HT1080 (cell line): ENCODE results near the gene FAM118B. TPM values are rescaled to one million over a fixed set of nuclear protein-coding genes. Genes with fewer than 3 reads are reported as not detected.

Source experiments
- DNase-seq: peaks from one replicate; pipeline ENCODE4 v3.0.0-alpha.2; 2015; ENCODE audit warnings: low read depth
- polyA plus RNA-seq, 2 experiments: library from polyadenylated mRNA; depleted of rRNA; stranded (reverse); fragments of >200 nt; gene quantifications; 2 replicates each; pipeline ENCODE4 v1.2.3, GENCODE V29; 2015
- total RNA-seq: library from RNA; depleted of rRNA; stranded (reverse); fragments of >200 nt; shearing (Covaris generic); gene quantifications from 2 replicates; pipeline ENCODE4 v1.2.3, GENCODE V29; 2014; rRNA removed

The FAM118B gene
- total RNA-seq, result 25.9 and 26.5 TPM in 2 replicates
- polyA plus RNA-seq (2015; cell fraction: cytosol; rRNA removed), result 13.9 and 16.3 TPM in 2 replicates
- 12.4 and 14.5 TPM in 2 replicates for polyA plus RNA-seq (2015; cell fraction: nucleus; rRNA removed)

DNA sequence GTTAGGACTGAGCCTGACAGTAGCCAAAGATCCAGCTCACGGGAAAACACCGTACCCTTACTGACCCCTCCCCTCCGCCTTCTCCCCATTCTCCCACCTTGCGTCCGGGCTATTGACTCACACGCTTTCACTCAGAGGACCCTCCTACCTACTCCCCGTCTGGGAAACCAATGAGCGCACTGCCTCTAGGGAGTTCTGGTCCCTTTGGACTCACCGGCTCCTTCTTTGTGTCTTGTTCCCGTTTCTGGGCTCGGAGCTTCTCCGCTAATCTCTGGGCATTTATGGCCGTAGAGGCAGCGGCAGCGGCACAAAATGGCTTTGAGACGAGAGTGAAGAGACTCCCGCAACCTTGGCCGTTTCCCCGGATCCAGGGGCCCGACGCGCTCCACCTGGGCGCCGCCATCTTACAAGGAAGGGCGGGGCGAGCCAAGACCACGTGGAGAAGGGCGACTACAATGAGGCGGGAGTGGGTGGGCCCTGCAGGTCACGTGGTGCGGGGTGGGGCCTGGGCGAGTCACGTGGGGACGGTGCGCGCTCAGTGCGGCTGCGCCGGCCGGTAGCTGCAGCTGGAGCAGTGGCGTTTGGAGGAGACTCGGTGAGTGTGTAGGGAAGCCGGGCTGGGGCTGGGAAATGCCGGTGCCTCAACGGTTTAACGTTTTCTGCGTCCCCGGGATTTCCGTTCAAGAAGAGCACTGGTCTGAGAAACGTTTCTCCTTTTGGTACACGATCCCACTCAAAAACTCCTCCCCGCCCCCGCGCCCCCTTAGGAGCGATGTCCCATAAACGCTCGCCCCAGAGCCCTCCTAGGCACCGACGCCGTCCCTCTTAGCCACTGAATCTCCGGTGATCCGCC, at the start of gene FAM118B, which contains the start of gene RPUSD4:
Gene FAM118B, plus strand, starts transcription at position 547 of the 853 bp plus-strand sequence. CDS start 23,220 bp downstream, outside the sequence.
Gene RPUSD4, minus strand, starts transcription at position 415 of the 853 bp plus-strand sequence. Its CDS starts 12 bp downstream, at position 403.
- DNase-seq, result peak; percentile 95

DNA sequence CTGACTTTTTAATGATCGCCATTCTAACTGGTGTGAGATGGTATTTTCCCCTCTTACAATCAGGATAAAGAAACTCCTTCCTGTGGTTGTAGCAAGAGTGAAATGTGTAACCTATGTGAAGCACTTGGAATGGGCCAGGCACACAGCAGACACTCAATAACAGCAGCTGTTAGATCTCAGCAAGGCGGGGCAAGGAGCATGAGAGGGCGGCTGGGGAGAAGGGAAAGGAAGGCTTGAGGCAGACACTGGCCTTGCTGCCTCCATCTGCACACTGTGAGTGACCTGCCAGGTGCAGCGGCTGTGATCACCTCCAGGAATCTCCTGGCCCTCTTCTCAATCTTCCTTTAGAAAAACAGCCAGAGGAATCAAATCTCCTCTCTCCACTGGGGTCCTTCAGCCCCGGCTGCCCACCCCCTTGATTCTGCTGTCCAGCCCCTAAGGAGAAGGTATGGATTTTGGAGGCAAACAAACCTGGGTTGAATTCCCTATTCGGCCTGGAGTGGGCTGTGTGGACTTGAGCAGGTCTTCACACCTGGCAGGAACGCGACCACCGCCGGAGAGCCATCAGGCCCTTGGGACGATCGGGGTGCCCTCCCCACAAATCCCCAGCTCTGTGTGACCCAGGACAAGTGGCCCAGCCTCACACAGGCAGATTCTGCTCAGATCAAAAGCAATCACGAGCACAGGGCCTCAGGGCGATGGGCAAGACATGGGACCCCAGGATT, 49.1 kb upstream of the FAM118B start:
- DNase-seq, result no peak

DNA sequence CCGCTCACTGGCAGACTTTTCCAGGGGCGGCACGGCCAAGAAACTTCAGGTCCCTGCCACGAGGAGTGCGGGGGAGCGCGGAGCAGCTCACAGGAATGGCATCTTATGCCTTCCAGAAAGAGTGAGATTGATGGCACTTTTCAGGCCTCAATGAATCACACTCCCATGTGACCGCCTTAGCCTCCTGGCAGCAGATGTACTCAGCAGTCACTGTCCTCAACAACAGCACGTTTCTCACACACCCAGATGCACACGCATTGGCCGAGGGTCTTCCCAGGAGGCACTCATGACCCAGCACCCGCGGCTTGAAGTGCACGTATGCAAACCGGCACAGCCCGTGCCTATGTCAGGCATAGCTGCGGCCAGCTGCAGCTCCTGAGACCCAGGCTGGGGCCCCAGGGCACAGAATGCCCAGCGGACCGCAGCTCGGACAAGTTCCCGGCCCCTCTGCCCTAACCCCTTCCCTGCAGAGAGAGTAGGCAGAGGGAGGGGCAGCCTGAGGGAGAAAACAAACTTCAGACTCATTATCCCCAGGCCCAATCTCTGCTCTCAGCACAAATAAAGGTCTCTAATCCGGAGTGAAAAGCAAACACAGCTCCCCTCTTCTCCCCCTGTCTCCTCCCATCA, 48.4 kb upstream of the FAM118B start:
- peak; percentile 60 for DNase-seq

DNA sequence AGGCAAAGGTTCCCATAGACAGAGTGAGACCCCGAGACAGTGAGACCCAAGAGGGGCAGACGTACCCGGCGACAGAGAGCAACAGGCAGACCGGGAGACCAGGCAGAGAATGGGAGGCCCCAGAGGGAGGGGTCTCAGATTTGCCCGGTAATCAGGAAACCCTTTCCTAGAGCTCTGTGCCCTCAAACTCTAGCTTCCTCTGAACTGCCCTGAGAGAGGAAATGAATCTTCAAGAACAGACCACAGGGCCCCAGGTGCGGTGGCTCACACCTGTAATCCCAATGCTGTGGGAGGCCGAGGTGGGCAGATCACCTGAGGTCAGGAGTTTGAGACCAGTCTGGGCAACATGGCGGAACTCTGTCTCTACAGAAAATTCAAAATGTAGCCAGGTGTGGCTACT, 47.8 kb upstream of the FAM118B start:
- no peak for DNase-seq

DNA sequence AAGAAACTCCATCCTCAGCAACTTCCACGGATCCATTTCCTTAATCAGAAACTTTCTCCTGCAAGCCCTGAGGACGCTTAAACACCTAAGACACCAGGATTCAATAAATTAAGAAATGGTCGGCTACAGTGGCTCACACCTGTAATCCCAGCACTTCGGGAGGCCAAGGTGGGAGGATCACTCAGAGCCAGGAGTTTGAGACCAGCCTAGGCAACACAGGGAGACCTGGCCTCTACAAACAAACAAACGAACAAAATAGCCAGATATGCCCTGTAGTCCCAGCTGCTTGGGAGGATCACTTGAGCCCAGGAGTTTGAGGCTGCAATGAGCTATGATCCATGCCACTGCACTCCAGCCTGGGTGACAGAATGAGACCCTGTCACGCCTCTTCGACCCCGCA, 46.8 kb upstream of the FAM118B start:
- no peak for DNase-seq

DNA sequence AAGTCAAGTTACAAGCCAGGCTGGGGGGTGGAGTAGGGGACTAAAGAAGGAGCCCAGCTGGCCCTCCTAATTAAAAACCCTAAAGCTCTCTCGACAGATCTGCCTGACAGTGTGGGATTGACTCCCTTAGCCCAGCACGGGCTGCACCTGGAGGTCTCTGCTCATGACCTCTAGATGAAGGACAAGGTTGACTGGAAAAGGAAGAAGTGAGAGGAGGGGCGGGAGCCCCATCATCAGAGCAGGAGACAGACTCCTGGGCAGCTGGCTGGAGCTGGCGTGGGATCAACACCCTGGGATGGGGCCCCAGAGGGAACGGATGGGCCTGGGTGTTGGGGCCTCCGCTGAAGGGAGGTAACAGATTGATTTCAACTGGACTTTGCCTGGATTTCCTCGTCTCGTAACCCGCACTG, 46.3 kb upstream of the FAM118B start:
- no peak for DNase-seq

DNA sequence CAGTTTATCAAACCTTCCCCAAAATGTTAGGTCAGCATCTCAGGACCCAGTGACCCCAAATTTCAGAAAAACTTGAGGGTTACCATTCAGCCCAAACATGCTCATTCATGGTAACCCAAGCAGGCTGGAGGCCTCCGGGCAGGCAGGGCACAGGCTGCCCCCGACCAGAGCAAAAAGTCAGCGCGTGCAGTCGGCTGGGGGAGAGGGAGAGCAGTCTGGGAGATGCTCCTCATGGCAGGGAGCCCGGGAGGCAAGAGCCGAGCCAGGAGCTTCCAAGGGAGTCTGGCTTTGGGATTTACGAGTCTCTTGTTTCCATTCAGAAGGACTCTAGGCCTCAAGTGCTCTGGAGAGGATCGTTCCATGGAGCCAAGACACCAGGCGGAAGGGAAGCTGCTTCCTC, 45.8 kb upstream of the FAM118B start:
- DNase-seq, result no peak

DNA sequence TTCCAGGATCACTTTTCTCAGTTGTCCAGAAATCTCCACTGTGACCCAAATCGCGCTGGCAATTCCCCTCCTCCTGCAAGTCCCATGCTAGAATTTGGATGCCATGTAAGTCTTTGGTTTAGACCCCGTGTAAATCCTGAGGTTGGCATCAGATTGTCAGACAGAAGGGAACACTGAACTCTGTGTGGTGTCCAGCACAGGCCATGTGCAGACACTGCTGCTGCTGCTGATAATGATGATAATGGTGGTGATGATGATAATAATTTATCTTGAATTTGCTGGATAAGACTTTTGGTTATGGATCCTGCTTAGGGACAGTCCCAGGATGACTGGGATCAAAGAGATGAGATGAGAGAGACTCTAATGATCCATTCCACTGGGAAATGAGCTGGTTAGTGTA, 45.2 kb upstream of the FAM118B start:
- DNase-seq, result no peak

DNA sequence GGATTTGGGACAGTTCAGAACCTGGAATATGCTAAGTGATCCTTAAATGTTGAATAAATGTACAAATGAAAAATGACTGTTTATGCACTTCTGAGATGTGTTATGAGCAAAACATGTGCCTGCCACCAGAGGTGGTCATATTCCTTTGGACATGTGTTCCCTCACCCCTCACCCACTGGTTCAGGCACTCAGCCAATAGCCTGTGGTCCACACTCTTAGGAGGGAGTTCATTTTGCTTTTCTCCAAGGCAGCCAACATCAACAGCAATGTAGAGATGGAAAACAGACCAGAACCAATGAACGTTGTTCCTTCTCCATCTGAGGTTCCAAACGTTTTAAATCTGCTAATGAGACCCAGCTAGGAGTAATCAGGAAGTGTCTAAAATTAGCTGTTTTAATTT, 44.1 kb upstream of the FAM118B start:
- no peak for DNase-seq

DNA sequence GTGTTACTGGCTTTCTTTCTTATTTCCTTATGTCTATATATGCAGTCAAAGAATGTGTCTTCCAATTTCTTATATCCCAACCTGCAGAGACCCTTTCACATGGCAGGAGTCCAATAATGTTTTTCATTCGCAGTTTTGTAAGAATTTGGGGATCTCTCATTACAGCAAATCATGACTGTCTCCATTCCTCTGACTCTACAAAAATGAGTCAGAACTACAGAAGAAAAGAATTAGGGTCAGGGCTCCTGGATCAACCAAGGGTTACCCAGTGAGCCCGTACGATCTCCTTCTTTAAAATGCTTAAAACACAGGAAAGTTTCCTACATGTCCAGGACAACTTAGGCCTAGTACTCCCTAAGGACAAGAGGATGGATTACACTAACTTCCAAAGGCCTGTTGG, 42.3 kb upstream of the FAM118B start:
- DNase-seq, result no peak

DNA sequence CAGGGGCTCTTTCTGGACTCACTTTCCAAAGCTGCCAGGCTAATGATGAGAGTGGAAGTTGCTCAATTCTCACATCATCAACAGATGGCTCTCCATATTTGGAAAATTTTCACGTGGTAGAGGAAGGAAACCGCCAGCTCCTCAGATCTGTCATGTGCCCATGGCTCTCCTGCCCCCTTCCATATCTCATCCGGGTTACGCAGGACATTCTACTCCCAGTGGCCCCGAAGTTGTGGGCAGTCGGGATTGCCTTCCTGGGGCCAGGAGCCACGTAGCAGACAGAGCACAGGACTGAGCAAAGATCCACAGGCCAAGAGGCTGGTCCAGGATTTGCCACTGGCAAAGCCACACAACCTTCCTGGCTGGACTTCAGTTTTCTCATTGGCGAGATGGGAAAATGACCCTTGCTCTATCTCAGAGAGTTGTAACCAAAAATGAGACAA, 39.0 kb upstream of the FAM118B start:
- no peak for DNase-seq

DNA sequence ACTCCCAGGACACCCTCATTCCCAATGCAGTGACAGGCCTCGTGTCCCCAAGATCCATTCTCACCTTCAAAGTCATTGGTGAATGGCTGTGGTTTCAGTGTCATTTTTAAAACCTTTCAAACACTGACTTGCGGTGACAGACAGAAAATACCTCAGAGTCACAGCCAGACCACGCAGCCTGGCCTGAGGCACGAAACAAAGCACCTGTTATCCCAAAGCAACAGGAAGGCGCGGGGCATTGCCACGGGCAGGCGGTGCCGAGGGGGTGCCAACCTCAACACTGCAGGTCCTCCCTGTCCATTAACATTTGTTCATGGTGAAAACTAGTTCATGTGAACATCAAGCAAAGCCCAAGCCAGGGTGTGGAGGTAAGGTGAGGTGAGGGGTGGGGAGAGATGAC, 38.3 kb upstream of the FAM118B start:
- DNase-seq, result no peak

DNA sequence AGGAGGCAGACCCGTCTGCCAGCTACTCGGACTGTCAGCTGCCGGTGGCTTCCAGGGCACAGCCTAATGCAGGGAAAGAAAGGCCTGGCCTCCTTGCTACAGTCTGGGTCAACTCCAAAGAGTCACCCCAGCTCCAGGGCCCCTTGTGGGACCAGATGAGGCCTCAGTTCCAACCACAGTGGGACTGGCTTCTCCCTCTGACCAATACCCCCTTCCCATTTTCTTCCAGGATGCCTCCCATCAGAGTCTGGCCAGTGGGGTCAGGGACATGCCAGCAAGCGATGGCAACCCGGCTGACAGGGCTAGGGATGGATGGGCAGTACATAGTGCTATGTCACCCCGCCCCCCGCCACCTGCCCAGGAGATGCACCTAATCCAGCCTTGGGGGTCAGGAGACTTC, 36.8 kb upstream of the FAM118B start:
- DNase-seq, result no peak

DNA sequence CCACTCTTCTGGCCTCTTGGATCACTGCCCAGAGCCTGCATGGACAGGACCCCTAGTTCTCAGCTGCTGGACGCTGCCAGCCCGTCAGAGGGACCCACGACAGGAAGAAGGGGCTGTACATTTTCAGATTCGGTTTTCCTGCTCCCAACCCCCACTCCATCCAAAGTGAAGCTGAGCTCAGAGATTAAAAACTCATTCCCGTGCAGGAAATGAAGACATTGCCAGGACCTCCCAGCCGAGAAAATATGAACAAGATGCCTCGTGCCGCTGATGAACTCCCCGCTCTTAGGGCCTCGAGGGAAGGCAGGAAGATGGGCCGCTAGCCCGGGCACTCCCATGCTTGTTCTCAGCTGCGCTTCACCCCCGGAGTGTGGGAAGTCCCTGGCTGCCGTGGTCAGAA, 36.2 kb upstream of the FAM118B start:
- DNase-seq, result no peak

DNA sequence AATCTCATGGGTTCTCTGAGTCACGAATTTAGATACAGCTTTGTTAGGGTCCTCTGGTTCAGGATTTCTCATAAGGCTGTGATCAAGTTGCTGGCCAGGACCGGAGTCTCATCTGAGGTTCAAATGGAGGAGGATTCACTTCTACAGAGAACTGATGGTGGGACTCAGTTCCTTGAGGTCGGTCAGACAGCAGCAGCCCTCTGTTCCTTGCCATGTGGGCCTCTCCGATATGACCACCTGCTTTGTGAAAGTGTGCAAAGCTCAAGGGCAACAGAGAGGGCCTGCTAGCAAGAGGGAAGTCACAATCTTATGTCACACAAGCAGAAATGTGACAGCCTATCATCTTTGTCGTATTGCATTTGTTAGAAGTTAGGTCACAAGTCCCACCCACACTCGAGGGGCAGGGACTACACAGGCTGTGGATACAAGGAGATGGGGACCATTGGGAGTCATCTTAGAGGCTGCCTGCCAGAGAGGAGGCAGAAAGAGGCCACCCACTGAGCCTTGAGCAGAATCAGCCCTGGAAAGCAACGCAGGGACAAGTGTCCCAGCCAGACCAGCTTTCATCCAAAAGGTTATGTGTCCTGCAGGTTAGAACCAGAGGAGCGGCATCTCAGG, 34.6 kb upstream of the FAM118B start:
- DNase-seq, result no peak

DNA sequence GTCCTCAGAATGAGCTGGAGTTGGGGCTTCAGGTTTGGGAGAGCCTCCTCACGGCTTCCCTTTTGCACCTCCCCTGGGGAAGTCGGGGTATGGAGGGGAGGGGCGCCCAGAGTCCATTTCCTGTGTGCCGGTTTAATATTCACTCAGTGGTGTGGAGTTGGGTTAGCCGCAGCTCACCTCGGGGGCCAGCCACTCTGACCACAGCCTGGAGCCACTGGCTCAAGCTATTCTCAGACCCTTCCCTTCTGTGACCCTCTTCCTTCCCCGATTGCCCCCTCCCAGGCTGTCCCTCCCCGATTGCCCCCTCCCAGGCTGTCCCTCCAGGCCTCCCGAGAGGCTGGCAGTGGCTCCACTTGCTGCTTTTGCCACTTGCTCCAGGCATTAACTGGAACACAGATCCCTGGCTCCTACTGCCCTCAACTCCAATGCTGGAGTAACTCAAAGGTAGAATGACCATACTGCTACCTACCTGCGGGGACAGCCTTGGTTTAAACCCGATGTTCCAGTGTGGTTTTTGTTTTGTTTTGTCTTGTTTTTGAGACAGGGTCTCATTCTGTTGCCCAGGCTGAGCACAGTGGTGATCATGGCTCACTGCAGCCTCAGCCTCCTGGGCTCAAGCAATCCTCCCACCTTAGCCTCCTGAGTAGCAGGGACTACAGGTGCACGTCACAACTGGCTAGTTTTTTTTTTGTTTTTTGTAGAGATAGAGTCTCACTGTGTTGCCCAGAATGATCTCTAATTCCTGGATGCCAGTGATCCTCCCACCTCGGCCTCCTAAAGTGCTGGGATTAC, 29.4 kb upstream of the FAM118B start:
- DNase-seq, result no peak

DNA sequence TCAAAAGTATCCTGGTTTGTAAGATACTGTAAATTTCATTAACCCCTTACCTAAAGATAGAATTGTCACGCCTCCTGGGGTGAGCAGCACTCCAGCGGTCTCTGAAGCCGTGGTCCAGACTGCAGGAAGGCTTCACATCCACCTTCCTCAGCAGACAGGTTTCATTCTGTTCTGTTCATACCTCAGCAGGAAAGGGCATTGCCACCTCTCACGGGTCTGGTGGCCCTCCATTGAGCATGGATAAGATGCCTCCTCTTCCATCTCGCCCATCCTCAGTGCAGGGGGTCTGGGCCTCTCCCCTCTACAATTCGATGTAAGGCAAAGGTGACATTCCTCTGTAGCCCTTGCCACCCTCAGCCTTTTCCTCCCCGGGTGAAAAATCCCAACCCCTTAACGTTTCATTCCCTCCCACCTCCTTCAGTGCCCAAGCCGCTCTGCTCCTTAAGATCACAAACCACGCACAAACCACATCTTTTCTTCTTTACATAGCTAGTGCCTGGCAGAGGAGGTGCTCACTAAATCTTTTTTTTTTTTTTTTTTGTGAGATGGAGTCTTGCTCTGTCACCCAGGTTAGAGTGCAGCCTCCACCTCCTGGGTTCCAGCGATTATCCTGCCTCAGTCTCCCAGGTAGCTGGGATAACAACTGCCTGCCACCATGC, 28.7 kb upstream of the FAM118B start:
- DNase-seq, result no peak

DNA sequence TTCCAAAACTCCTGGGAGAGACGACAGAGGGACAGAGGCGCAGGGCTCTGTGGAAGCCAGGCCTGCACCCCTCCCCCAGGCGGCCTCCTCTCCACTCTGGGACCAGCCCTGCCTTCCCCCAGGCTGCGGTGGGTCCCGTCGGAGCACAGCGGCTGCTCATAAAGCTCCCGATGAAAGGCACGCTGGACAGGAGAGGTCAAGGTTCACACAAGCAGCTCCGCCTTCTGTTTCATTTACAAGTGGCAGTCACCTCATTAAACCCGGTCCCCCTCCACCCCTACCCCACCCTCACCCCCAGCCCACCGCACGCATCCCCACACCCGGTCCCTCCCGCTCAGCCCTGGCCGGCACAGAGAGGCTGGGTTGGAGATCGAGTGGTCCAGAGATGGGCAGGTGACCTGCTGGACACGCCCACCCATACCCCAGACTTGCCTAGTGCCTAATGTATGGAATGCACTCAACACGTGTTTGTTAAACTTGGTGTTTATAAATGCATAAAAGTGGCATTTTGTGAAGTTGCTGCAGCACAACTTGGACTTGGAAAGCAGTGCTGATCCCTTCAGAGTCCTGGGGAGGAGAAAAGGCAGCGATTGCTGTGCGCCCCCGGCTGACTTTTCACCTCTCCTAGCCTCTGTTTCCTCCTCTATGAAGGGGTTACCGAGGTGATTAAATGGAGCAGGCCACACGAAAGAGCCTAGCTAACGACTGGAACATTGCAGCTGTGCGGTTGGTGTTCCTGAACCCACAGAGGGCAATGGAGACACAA, 26.1 kb upstream of the FAM118B start:
- no peak for DNase-seq

DNA sequence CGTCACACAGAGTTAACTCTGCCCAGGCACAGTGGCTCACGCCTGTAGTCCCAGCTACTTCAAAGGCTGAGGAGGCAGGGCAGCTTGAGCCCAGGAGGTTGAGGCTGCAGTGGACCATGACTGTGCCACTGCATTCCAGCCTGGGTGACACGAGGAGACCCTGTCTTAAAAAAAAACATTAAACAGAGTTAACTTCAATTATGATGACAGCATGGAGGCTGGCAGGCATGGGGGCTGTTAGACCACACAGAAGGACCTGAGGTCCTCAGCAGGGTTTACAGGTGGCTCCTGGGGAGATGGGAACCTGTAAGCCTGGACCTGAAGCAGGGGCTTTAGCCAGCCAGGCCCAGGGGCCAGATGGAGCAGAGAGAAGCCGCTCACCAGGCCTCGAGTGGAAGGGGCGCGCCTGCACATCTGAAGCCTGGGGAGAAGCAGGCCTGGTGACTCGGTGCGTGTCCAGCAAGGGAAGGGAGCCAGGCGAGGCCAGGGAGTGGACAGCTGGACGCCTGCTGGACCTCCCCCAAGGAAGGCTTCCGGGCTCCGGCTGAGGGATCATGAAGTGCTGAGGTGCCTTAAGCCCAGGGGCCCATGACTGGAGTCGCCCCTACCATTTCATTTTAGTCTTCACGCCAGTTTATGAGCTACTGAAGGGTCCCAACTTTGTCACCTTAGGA, 25.4 kb upstream of the FAM118B start:
- DNase-seq, result no peak
